ENCODE results near the gene SSC5D.
A peak's percentile ranks its signal among the peaks of the same experiment; 100 is the strongest.

SSC5D gene

GRCh38 chr19:55455576-55456235 is 32.5 kb upstream of the SSC5D start:
- no peak for DNase-seq (ENCODE audit: low spot score)

- no peak for DNase-seq (ENCODE audit: low spot score)
Measured at GRCh38 chr19:55456347-55456746, 31.9 kb upstream of the SSC5D start.

DNA sequence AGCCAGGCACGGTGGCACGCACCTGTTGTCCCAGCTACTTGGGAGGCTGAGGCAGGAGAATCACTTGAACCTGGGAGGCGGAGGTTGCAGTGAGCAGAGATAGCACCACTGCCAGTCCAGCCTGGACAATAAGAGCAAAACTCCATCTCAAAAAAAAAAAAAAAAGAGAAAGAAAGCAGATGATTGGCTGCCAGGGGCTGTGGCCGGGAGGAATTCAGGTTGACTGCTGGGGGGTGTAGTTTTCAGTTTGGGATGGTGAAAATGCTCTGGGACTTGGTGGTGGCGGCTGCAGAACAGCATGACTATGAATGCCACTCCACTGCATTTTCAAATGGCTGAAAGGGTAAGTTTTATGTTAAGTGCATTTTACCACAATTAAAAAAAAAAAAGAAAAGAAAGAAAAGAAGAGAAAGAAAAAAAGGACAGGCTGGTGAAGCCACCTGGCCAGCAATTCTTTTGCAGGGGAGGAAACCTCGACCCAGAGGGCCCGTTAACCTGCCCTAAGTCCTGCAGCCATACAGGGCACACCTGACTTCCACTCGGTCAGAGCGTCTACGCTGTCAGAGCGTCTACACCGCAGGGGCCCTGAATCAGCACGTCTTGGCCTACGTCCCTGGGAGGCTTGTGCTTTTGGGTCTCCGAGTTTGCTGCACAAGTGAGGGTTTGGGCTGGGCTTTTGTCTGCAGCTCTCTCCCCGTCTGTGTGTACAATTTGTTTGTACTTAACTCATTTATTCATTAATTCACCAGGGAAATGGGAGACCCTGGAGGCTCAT is 30.4 kb upstream of the SSC5D start:
- DNase-seq (ENCODE audit: low spot score) = no peak

DNA sequence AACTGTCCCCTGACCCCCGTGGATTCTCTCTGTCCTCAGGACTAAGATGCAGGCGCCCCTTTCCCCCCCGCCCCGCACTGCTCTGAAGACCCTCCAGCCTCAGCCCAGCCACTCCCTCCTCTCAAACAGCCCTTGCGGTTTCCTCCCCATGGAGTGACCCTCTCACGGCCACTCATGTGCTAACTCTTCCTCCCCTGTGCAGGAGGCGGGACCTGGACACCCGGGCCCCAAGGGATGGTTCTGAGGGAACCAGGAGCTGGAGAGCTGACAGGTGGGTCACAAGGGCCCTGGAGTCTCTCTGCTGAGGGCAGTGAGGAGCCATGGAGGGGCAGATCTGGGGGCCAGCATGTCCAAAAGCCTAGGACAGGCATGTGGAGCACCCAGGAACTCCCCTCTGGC is 28.7 kb upstream of the SSC5D start:
- DNase-seq (ENCODE audit: low spot score) = no peak

GRCh38 chr19:55459950-55460657 is 28.1 kb upstream of the SSC5D start:
- DNase-seq (ENCODE audit: low spot score) = no peak

DNA sequence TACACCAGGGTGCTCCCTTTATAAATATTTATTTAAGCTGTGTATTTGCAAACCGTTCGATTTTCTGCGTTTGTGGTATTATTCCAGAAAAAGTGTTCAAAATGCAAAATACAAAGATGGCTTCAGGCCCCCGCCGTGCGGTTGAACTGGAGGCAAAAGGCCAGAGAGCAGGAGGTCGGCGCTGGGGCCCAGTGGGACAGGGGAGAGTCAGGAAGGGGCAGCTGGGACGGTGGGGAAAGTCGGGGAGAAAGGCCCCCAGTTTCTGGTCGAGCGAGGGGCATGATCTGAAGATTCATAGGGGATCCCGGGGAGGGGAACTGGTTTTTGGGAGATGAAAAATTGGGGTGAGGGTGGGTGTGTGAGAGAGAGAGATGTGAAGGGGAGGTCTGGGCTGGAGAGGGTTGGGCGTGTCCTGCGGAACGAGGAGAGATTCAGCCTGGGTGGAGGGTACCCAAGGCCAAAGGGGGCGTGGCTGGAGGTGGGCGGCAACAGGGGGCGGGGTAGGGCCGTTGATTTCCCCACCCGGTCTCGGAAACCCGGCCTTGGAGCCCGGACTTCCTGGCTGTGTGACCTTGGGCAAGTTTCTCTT is 27.5 kb upstream of the SSC5D start:
- peak; percentile 54 for DNase-seq (ENCODE audit: low spot score)

DNA sequence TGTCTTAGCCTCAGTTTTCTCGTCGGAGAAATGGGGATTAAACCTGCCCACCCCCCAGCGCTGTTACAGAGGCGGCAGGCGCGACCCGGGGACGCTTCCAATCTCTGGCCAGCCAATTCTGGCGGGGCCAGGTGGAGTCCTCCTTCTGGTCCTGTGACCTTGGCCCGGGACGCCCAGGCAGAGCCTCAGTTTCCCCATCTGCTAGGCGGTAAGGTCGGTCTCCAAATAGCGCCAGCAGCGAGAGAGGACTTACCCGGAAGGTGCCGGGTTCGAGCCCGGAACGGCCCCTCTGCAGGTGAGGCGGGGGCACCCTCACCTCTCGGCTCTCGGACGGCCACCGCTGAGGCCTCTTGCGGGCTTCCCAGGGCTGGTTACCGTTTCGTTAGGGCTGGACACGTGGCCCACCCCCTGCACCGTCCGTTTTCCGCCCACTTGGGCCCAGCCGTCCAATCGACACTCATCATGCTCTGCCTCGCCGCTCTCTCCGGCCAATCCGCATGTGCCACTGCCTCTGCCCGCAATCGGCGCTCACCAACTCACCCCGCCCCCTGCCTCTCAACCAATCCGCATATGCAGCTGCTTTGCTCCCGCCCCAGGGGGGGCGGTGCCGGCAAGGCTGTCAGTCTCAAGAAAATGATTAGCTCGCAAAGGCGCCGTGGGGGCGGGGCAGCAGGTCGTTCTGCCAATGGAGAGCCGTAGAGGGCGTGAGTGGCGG is 26.8 kb upstream of the SSC5D start, which contains the start of gene ISOC2:
ISOC2 (minus strand) TSS at position 384 of the 715 bp plus-strand sequence. CDS start 5,156 bp downstream, outside the sequence.
- peak; percentile 100 for DNase-seq (ENCODE audit: low spot score)

DNA sequence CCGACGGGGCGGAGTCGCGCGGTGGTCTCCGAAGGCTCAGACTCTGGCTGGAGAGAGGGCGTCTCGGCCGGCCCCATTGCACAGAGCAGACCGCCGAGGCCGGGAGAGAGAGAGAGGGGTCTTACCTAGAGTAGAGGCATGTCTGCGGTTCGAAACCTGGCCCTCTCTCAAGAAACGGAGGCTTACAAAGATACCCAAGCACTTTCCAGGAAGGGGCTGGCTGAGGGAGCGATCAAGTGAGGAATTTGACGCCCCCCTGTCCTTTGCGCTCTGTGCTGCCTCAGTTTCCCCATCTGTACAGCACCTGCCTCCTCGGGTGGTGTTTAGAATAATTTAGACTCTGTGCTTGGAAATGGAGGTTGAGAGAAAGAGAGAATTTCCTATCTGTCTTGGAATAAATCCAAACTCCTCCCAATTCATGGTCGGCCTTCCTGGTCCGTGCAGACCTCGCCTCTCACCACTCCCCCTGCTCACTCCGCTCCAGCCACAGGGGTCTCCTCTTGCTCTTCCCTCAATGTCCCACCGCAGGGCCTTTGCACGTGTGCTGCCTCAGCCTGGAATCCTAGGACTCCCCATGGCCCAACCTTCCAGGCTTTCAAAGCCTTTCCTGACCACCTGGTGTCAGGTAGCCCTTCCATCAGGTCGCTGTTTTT is 26.1 kb upstream of the SSC5D start:
- DNase-seq (ENCODE audit: low spot score) = no peak

GRCh38 chr19:55462722-55463121 is 25.5 kb upstream of the SSC5D start:
- no peak for DNase-seq (ENCODE audit: low spot score)

DNA sequence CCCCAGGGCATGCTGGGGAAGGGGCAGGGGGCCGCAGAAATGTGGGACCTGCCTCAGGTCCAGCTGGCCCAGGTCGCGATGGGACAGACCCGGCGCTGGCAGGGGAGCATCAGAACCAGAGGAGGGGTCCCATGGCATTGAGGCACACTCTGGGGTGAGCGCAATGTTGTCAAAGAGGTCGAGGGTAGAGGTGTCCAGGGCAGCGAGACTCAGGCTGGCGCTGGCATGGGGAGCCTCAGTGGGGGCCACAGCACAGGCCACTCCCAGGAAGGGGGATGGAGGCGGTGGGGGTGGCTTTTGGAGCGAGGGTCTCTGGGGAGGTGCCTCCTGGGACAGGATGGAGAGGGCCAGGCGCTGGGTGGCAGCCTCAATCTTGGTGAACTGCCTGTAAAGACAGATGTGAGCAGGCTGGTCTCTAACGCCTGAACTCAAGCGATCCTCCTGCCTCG is 24.6 kb upstream of the SSC5D start:
- DNase-seq (ENCODE audit: low spot score) = no peak

DNA sequence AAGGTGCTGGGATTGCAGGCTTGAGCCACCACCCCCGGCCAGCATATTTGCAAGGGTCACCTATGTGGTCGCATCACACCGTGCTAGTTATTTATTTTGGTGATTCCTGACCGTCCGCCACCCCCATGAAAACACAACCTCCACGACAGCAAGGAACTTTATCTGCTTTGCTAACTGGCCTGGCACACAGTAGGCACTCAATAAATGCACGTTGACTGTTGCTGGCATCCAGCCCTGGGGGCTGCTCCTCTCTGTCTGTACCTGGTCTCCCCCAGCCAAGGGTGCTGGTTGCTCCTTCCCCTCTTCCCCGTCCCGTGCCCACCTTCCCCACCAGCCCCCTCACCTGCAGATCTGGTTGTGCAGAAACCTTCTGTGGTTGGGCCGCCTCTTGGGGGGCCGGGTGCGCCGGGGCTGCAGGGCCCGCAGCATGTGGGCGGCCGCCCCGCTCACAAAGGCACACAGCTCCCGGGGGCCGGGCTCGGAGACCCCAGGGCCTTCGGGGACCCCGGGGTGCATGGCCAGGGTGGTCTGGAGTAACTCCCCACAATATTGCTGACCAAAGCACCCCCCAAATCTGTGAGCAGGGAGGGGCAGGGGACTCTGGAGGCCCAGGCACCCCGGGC is 24.1 kb upstream of the SSC5D start:
- no peak for DNase-seq (ENCODE audit: low spot score)

- DNase-seq (ENCODE audit: low spot score) = no peak
Measured at GRCh38 chr19:55464662-55465054, 23.6 kb upstream of the SSC5D start, which contains the start of gene C19orf85. TSS of gene C19orf85 (minus strand) at chr19:55464751. CDS start at chr19:55464554, 197 bp downstream.

GRCh38 chr19:55465460-55466240 is 22.6 kb upstream of the SSC5D start:
- DNase-seq (ENCODE audit: low spot score) = no peak

DNA sequence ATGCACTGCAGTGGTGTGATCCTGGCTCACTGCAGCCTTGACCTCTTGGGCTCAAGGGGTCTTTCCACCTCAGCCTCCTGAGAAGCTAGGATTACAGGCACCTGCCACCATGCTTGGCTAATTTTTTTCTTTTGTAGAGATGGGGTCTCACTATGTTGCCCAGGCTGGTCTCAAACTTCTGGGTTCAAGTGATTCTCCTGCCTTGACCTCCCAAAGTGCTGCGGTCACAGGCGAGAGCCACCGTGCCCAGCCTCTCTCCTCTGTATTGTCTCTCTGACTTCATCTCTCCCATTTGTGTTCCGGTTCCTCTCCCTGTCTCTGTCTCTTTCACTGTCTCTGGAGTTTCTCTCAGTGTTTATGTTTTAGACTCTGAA is 22.0 kb upstream of the SSC5D start:
- no peak for DNase-seq (ENCODE audit: low spot score)

DNA sequence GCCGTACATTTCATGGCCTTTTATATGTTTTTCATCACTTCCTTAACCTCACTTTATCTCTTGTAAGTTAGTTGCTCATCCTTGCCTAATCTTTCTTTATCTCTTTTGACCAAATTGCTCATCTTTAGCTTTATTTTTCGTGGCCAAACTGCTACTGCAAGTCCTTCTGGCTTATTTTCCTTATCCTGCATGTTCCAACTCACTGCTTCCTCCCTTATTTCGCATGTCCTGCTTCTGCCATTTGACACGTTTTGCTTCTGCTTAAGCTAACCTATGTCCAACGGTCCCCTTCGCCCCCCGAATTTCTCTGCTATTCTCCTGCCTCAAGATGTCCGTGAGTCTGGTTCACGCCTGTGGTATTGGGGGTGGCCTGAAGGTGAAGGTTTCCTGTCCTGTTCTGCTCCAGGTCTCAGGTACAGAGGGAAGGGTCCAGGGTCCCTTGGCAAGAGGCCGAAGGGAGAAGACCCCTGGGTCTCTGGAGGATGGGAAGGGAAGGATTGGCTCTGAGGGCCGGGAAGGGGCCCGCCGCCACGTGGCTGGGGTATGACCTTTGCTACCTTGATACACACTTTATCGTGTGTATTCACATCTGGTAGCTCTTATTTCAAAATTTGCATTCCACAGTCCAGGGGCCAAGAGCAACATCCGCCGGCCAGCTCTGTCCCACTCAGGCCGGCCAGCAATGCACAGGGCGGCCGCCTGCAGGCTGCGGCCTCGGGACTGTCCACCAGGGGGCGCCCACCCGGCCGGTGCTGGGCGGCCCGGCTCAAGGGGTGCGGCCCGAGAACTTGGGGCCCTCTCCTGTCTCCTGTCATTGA is 20.8 kb upstream of the SSC5D start:
- peak; percentile 68 for DNase-seq (ENCODE audit: low spot score)

DNA sequence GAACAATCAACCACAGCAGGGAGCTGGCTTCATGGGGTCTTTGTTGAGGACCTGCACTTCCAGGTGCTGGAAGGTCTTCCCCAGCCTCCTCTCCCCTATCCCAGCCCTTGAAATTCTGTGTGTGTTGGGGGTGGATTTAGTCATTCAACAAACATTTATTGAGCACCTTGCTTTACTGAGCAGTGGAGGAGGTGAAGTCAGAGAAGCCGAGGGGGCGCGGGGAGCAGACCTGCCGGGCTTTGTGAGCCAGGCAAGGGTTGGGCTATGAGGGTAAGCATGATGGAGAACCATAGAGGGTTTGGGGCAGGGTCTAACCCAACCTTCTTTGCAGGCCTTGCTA is 20.2 kb upstream of the SSC5D start:
- no peak for DNase-seq (ENCODE audit: low spot score)

DNA sequence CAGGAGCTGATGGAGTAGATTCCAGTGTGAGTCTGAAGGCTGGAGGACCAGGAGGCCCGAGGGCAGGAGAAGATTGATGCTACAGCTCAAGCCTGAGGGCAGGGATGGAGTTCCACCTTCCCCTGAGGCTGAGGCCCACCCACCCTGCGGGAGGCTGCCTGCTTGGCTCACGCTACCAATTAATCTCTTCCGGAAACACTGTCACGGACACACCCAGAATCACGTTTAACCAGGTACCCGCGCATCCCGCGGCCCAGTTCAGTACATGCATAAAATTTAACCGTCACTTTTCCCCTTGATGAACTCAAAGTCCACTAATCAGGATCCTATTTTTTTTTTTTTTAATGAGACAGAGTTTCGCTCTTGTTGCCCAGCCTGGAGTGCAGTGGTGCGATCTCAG is 17.0 kb upstream of the SSC5D start:
- DNase-seq (ENCODE audit: low spot score) = no peak

- DNase-seq (ENCODE audit: low spot score) = no peak
Measured at GRCh38 chr19:55472463-55472862, 15.8 kb upstream of the SSC5D start.

Data from activated CD4-positive, alpha-beta T cell treated with anti-CD3 and anti-CD28 coated beads, Interleukin-2, Interleukin-4, amounts not matched to agents 100 ng/mL and 50 ng/mL, durations not matched to agents 16 hours and 8 hours (primary cell).